ENCODE measurements around the gene ZNF496. TPM values are rescaled to one million over a fixed set of nuclear protein-coding genes. Genes with fewer than 3 reads are reported as not detected.

Gene ZNF496
- total and polyA plus RNA-seq, 2 of the 13 experiments (the other 11 are each of a cell fraction or from before 2014, with no cell fraction given): 14.8 to 18.6 TPM

GRCh38 chr1:247332215-247332622, 552 bp upstream of the ZNF496 start (continued):
- TF ChIP-seq ZNF646 (CRISPR knock-in tag; IDR thresholded peaks at IDR 0.05) (no peak), IRF2 (CRISPR knock-in tag; IDR thresholded peaks at IDR 0.05) (no peak), SAFB2 (CRISPR knock-in tag; IDR thresholded peaks at IDR 0.05; ENCODE audit: borderline replicate concordance, low read depth) (0 out of 2 replicates have a peak, but pooled peaks have one; percentile 55), CHD2 (IDR thresholded peaks at IDR 0.05; ENCODE audit: low read depth, low read length) (no peak), MED1 (CRISPR knock-in tag; IDR thresholded peaks at IDR 0.05) (no peak), POGK (CRISPR knock-in tag; conservative IDR thresholded peaks at IDR 0.05) (peak; percentile 81), STAT5B (CRISPR knock-in tag; IDR thresholded peaks at IDR 0.05) (0 out of 2 replicates have a peak, but pooled peaks have one; percentile 44), ZNF543 (CRISPR knock-in tag; IDR thresholded peaks at IDR 0.05) (no peak), MAX (IDR thresholded peaks at IDR 0.05) (peak; percentile 94), E2F1 (CRISPR knock-in tag; IDR thresholded peaks at IDR 0.05) (no peak), ZNF639 (CRISPR knock-in tag; conservative IDR thresholded peaks at IDR 0.05) (no peak; the same call in 1 of the 2 replicates), TRIM22 (IDR thresholded peaks at IDR 0.05) (no peak), ATF4 (CRISPR knock-in tag; IDR thresholded peaks at IDR 0.05) (no peak), SNAI1 (CRISPR knock-in tag; IDR thresholded peaks at IDR 0.05; ENCODE audit: borderline replicate concordance) (no peak), NFE2L2 (IDR thresholded peaks at IDR 0.05; ENCODE audit: low read length) (no peak)
